ENCODE results near the gene HOXD3. TPM values are rescaled to one million over a fixed set of nuclear protein-coding genes. Genes with fewer than 3 reads are reported as not detected.

HOXD3 gene
- total RNA-seq, 2 experiments from 2014 or later = not detected

GRCh38 chr2:176169711-176170110, 12.6 kb downstream of the HOXD3 start:
- no peak for TF ChIP-seq EZH2phosphoT487 (IDR thresholded peaks at IDR 0.05; ENCODE audit: borderline replicate concordance, low read depth, low read length)
- TF ChIP-seq, protein P1, sequence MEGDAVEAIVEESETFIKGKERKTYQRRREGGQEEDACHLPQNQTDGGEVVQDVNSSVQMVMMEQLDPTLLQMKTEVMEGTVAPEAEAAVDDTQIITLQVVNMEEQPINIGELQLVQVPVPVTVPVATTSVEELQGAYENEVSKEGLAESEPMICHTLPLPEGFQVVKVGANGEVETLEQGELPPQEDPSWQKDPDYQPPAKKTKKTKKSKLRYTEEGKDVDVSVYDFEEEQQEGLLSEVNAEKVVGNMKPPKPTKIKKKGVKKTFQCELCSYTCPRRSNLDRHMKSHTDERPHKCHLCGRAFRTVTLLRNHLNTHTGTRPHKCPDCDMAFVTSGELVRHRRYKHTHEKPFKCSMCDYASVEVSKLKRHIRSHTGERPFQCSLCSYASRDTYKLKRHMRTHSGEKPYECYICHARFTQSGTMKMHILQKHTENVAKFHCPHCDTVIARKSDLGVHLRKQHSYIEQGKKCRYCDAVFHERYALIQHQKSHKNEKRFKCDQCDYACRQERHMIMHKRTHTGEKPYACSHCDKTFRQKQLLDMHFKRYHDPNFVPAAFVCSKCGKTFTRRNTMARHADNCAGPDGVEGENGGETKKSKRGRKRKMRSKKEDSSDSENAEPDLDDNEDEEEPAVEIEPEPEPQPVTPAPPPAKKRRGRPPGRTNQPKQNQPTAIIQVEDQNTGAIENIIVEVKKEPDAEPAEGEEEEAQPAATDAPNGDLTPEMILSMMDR (conservative IDR thresholded peaks at IDR 0.05; ENCODE audit: low read length) = no peak
- Histone ChIP-seq H3K9me3 (ENCODE audit: low read length) (no peaks in the 10 kb centered on the region), H3K9me2 (ENCODE audit: insufficient read depth, low read length) (no peaks in the 10 kb centered on the region), H3K4me1 (ENCODE audit: insufficient read depth, low read length, poor library complexity, severe bottlenecking) (no peaks in the 10 kb centered on the region), H3K27ac (ENCODE audit: low read depth, low read length, poor library complexity, severe bottlenecking) (no peak overlapping the region), H3K4me2 (ENCODE audit: low read length) (no peak overlapping the region), H3K79me2 (ENCODE audit: insufficient read depth, low read depth, low read length) (no peaks in the 10 kb centered on the region), H2AFZ (ENCODE audit: low read length) (no peak overlapping the region), H3K4me3 (ENCODE audit: low read depth, low read length, poor library complexity, severe bottlenecking) (no peak overlapping the region), H3K36me3 (ENCODE audit: insufficient read depth, low read length) (no peaks in the 10 kb centered on the region), H4K20me1 (ENCODE audit: insufficient read depth, low read length) (no peaks in the 10 kb centered on the region)
- CTCF ChIA-PET (ENCODE audit: unreplicated experiment) = interaction anchor here (0.6 kb wide), 1 partner anchor 16 kb away, joined by 7 read pairs; no protein-coding TSS in a partner anchor
- POLR2A ChIA-PET = interaction anchor here (0.6 kb wide), 2 partner anchors 204 to 440 kb away, joined by 3 to 11 read pairs; no protein-coding TSS in a partner anchor
- intact Hi-C loops (cut with micrococcal nuclease; ENCODE audit: unreplicated experiment) = no loop called here
- DNase-seq (ENCODE audit: low spot score) = no peak
- BruUV-seq (replicated peaks) = no TSS peak

DNA sequence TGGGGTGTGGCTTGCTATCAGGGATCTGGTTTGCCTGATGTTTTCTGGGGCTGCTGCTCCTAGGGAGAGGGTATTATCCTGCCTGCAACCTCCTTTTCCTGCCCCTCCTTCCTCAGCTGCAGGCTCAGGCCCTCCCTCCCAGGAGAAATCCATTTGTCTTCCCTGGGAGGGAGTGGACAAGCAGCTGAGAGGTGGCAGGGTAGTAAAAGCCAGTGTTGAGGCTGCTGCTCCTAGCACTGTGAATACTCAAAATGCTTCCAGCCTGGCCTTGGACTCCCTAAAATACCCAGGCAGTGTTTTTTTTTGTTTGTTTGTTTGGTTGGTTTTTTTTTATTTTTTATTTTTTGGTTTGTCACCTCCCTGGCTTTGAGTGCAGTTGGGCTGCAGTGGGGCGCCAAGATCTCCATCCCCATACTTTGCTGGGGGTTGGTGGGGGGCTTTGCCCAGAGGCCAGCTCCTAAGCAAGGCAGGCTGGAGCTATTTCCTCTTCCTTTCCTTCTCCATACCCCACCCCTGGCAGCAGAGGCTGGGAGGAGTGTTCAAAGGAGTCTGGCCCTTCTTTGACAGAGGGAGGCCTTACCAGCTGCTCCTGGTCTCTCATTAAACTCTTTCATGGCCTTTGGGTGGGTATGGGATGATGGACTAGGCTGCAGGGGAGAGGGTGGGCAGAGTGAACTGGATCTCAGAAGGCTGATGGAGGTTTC, 13.6 kb downstream of the HOXD3 start:
- H4K20me1 ChIP-seq (ENCODE audit: insufficient read depth, low read length) = no peaks in the 10 kb centered on the region
- intact Hi-C loops (cut with micrococcal nuclease; ENCODE audit: unreplicated experiment) = no loop called here
- no peak overlapping the region for H3K4me2 ChIP-seq (ENCODE audit: low read length)
- no peak overlapping the region for H2AFZ ChIP-seq (ENCODE audit: low read length)
- no peaks in the 10 kb centered on the region for H3K4me1 ChIP-seq (ENCODE audit: insufficient read depth, low read length, poor library complexity, severe bottlenecking)
- no peak overlapping the region for H3K4me3 ChIP-seq (ENCODE audit: low read depth, low read length, poor library complexity, severe bottlenecking)
- BruUV-seq (replicated peaks) = no TSS peak
- H3K9me2 ChIP-seq (ENCODE audit: insufficient read depth, low read length) = no peaks in the 10 kb centered on the region
- no peaks in the 10 kb centered on the region for H3K79me2 ChIP-seq (ENCODE audit: insufficient read depth, low read depth, low read length)
- CTCF ChIA-PET (ENCODE audit: unreplicated experiment) = no interaction called here
- no peak for TF ChIP-seq EZH2phosphoT487 (IDR thresholded peaks at IDR 0.05; ENCODE audit: borderline replicate concordance, low read depth, low read length)
- TF ChIP-seq, protein P1 (conservative IDR thresholded peaks at IDR 0.05; ENCODE audit: low read length) = no peak
- no peak overlapping the region for H3K27ac ChIP-seq (ENCODE audit: low read depth, low read length, poor library complexity, severe bottlenecking)
- no peaks in the 10 kb centered on the region for H3K9me3 ChIP-seq (ENCODE audit: low read length)
- POLR2A ChIA-PET = no interaction called here
- H3K36me3 ChIP-seq (ENCODE audit: insufficient read depth, low read length) = no peaks in the 10 kb centered on the region
- no peak for DNase-seq (ENCODE audit: low spot score)

GRCh38 chr2:176171351-176172006, 14.4 kb downstream of the HOXD3 start:
- no peak overlapping the region for H2AFZ ChIP-seq (ENCODE audit: low read length)
- intact Hi-C loops (cut with micrococcal nuclease; ENCODE audit: unreplicated experiment) = no loop called here
- DNase-seq (ENCODE audit: low spot score) = no peak
- no peak overlapping the region for H3K27ac ChIP-seq (ENCODE audit: low read depth, low read length, poor library complexity, severe bottlenecking)
- TF ChIP-seq, protein P1 (conservative IDR thresholded peaks at IDR 0.05; ENCODE audit: low read length) = no peak
- TF ChIP-seq EZH2phosphoT487 (IDR thresholded peaks at IDR 0.05; ENCODE audit: borderline replicate concordance, low read depth, low read length) = no peak
- ChIA-PET POLR2A (no interaction called here), CTCF (ENCODE audit: unreplicated experiment) (no interaction called here)
- no TSS peak for BruUV-seq (replicated peaks)
- no peaks in the 10 kb centered on the region for H3K9me3 ChIP-seq (ENCODE audit: low read length)
- H4K20me1 ChIP-seq (ENCODE audit: insufficient read depth, low read length) = no peaks in the 10 kb centered on the region
- H3K4me3 ChIP-seq (ENCODE audit: low read depth, low read length, poor library complexity, severe bottlenecking) = no peak overlapping the region
- H3K36me3 ChIP-seq (ENCODE audit: insufficient read depth, low read length) = no peaks in the 10 kb centered on the region
- no peaks in the 10 kb centered on the region for H3K9me2 ChIP-seq (ENCODE audit: insufficient read depth, low read length)
- no peak overlapping the region for H3K4me2 ChIP-seq (ENCODE audit: low read length)
- no peaks in the 10 kb centered on the region for H3K4me1 ChIP-seq (ENCODE audit: insufficient read depth, low read length, poor library complexity, severe bottlenecking)
- H3K79me2 ChIP-seq (ENCODE audit: insufficient read depth, low read depth, low read length) = no peaks in the 10 kb centered on the region

All from OCI-LY7 (cell line).